Fibroblast of mammary gland (primary cell): ENCODE results near the gene HAPLN3.
A peak's percentile ranks its signal among the peaks of the same experiment; 100 is the strongest.

ENCODE experiments used
- DNase-seq: peaks from one replicate; pipeline ENCODE4 v3.0.0-alpha.2; 2010; ENCODE audit warnings: low read depth
- H3K4me3 ChIP-seq: 2 replicates; pipeline ENCODE4 v1.5.1; 2011; ENCODE audit warnings: low read depth, mild to moderate bottlenecking, low read length, moderate library complexity; ENCODE audit not compliant: control insufficient read depth
- CTCF ChIP-seq: conservative IDR thresholded peaks from 2 replicates; pipeline ENCODE4 v1.5.1; 2011; ENCODE audit warnings: low read depth, low read length, inconsistent platforms; ENCODE audit not compliant: control insufficient read depth, insufficient read depth

HAPLN3 gene

GRCh38 chr15:88882785-88883184 is 12.6 kb downstream of the HAPLN3 start:
- peak; percentile 78 for DNase-seq

GRCh38 chr15:88881775-88882174 is 13.6 kb downstream of the HAPLN3 start:
- TF ChIP-seq CTCF: no peak
- H3K4me3 ChIP-seq: no peak overlapping the region
- DNase-seq: peak; percentile 58

More at GRCh38 chr15:88882785-88883184, 12.6 kb downstream of the HAPLN3 start:
- H3K4me3 ChIP-seq: no peak overlapping the region
- TF ChIP-seq CTCF: no peak

GRCh38 chr15:88880944-88881740 is 14.2 kb downstream of the HAPLN3 start:
- no peak overlapping the region for H3K4me3 ChIP-seq
- no peak for DNase-seq
- TF ChIP-seq CTCF: no peak

- peak; percentile 77 for TF ChIP-seq CTCF
- peak; percentile 44 for DNase-seq
These were observed 16.6 kb downstream of the HAPLN3 start for GRCh38 chr15:88878720-88879184.

GRCh38 chr15:88877906-88878305 is 17.4 kb downstream of the HAPLN3 start:
- TF ChIP-seq CTCF: no peak
- no peak for DNase-seq
- H3K4me3 ChIP-seq: no peak overlapping the region

More at GRCh38 chr15:88878720-88879184, 16.6 kb downstream of the HAPLN3 start:
- H3K4me3 ChIP-seq: no peak overlapping the region

GRCh38 chr15:88877415-88877814 is 17.9 kb downstream of the HAPLN3 start:
- TF ChIP-seq CTCF: no peak
- DNase-seq: no peak
- H3K4me3 ChIP-seq: no peak overlapping the region
